H1 (cell line): ENCODE data around the gene ALDH1B1.

Experiments used
- ATF2 ChIP-seq: IDR thresholded peaks from 2 replicates; pipeline ENCODE4 v1.6.1; 2012; ENCODE audit warnings: low read length, inconsistent platforms
- CHD1 ChIP-seq: IDR thresholded peaks from 2 replicates; pipeline ENCODE4 v1.6.1; 2012; ENCODE audit warnings: low read depth, low read length, improper control_type of control experiment
- CREB1 ChIP-seq: IDR thresholded peaks from 2 replicates; pipeline ENCODE4 v1.6.1; 2012; ENCODE audit warnings: inconsistent platforms
- E2F6 ChIP-seq: IDR thresholded peaks from 2 replicates; pipeline ENCODE4 v1.6.1; 2012; ENCODE audit warnings: inconsistent platforms
- HDAC6 ChIP-seq: IDR thresholded peaks from one replicate; pipeline ENCODE4 v1.7.1; 2012; ENCODE audit warnings: low read depth, mild to moderate bottlenecking, inconsistent platforms, low read length, moderate library complexity
- KDM1A ChIP-seq: fragments of 200-600, 300-600 bp; sonication (generic); IDR thresholded peaks from 2 replicates; pipeline ENCODE4 v1.7.1; 2016; ENCODE audit warnings: mild to moderate bottlenecking, low read length, borderline replicate concordance
- KDM5A ChIP-seq: fragments of 200-600 bp; IDR thresholded peaks from 2 replicates; pipeline ENCODE4 v1.7.1; 2012; ENCODE audit warnings: mild to moderate bottlenecking, low read length, inconsistent platforms, mixed read lengths
- PHF8 ChIP-seq: fragments of 200-600 bp; sonication (generic); conservative IDR thresholded peaks from 2 replicates; pipeline ENCODE4 v1.7.1; 2012; ENCODE audit warnings: low read depth, mild to moderate bottlenecking, inconsistent platforms, low read length, moderate library complexity
- POLR2A ChIP-seq, 2 experiments: IDR thresholded peaks; 1 replicate in 1 of 2; 2 replicates in 1 of 2; pipeline ENCODE4 v1.6.1; 2011; ENCODE audit warnings: low read depth in 2 of 2, low read length in 2 of 2, mild to moderate bottlenecking in 2 of 2; ENCODE audit errors: control extremely low read depth in 1 of 2
- POLR2AphosphoS5 ChIP-seq: IDR thresholded peaks from 2 replicates; pipeline ENCODE4 v1.6.1; 2011; ENCODE audit warnings: low read depth, low read length
- RFX5 ChIP-seq: IDR thresholded peaks from 2 replicates; pipeline ENCODE4 v1.6.1; 2011; ENCODE audit warnings: low read depth, low read length, improper control_type of control experiment, borderline replicate concordance
- SIN3A ChIP-seq, 2 experiments: IDR thresholded peaks in 1 of 2; conservative IDR thresholded peaks in 1 of 2; 2 replicates each; pipeline ENCODE4 v1.6.1; 2011 to 2012; ENCODE audit warnings: low read length in 2 of 2, improper control_type of control experiment in 1 of 2, low read depth in 1 of 2, mild to moderate bottlenecking in 1 of 2
- SIRT6 ChIP-seq: IDR thresholded peaks from one replicate; pipeline ENCODE4 v1.7.1; 2012; ENCODE audit warnings: low read length, inconsistent platforms
- TF ChIP-seq, protein P1 (sequence below), 3 experiments: IDR thresholded peaks; 1 replicate in 2 of 3; 2 replicates in 1 of 3; pipeline versions ENCODE4 v1.5.1 to v1.6.1; 2011; ENCODE audit warnings: low read length in 3 of 3, mild to moderate bottlenecking in 3 of 3, inconsistent platforms in 2 of 3, low read depth in 1 of 3, moderate library complexity in 1 of 3; ENCODE audit not compliant: insufficient read depth in 1 of 3; ENCODE audit errors: control extremely low read depth in 1 of 3

DNA sequence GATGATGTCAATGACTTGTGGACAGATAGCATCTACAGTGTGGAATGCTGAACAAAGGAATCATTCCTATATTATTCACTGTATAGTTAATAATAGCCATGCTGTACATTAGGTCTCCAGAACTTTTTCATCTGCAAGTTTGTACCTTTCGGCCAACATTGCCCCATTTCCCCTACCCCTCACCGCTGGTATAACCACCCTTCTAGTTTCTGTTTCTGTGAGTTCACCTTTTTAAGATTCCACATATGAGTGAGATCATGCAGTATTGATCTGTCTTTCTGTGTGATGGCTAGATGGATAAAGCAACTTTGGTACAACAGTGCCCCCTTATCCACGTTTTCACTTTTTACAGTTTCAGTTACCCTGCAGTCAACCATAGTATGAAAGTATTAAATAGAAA, 18.8 kb upstream of the ALDH1B1 start:
- TF ChIP-seq, protein P1, sequence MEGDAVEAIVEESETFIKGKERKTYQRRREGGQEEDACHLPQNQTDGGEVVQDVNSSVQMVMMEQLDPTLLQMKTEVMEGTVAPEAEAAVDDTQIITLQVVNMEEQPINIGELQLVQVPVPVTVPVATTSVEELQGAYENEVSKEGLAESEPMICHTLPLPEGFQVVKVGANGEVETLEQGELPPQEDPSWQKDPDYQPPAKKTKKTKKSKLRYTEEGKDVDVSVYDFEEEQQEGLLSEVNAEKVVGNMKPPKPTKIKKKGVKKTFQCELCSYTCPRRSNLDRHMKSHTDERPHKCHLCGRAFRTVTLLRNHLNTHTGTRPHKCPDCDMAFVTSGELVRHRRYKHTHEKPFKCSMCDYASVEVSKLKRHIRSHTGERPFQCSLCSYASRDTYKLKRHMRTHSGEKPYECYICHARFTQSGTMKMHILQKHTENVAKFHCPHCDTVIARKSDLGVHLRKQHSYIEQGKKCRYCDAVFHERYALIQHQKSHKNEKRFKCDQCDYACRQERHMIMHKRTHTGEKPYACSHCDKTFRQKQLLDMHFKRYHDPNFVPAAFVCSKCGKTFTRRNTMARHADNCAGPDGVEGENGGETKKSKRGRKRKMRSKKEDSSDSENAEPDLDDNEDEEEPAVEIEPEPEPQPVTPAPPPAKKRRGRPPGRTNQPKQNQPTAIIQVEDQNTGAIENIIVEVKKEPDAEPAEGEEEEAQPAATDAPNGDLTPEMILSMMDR (IDR thresholded peaks at IDR 0.05; ENCODE audit: control extremely low read depth in 1 of 3, insufficient read depth in 1 of 3, low read depth in 1 of 3, low read length in 3 of 3) = no peak
- TF ChIP-seq CREB1 (no peak), SIN3A (conservative IDR thresholded peaks at IDR 0.05 in 1 of 2, IDR thresholded peaks at IDR 0.05 in 1 of 2; ENCODE audit: low read depth in 1 of 2, low read length in 2 of 2) (no peak), PHF8 (no peak), KDM1A (no peak), POLR2AphosphoS5 (no peak), POLR2A (IDR thresholded peaks at IDR 0.05; ENCODE audit: control extremely low read depth in 1 of 2, low read depth in 2 of 2, low read length in 2 of 2) (no peak), ATF2 (no peak), HDAC6 (no peak), CHD1 (no peak), KDM5A (no peak), RFX5 (no peak), E2F6 (no peak), SIRT6 (no peak)
